ENCODE measurements around the gene CABLES1. TPM values are rescaled to one million over a fixed set of nuclear protein-coding genes. Genes with fewer than 3 reads are reported as not detected.
"Not testable (repeated sequence)": the region's sequence is repeated elsewhere in the genome, so short reads cannot be mapped to it uniquely, and the experiment has no call there.

The CABLES1 gene
- total RNA-seq, 4 donors from 2014 or later: 6.6 to 28.5 (median 19.5) TPM

- Histone ChIP-seq H3K36me3 (no peaks in the 10 kb centered on the region), H3K27ac (no peak overlapping the region), H3K4me1 (no peaks in the 10 kb centered on the region), H3K4me3 (no peak overlapping the region), H3K27me3 (no peaks in the 10 kb centered on the region), H3K9me3 (no peaks in the 10 kb centered on the region)
- TF ChIP-seq CTCF (IDR thresholded peaks at IDR 0.05): no peak
- TF ChIP-seq POLR2A (IDR thresholded peaks at IDR 0.05): no peak
- DNase-seq: no peak
Measured at GRCh38 chr18:23284629-23285028, 149.3 kb downstream of the CABLES1 start.

GRCh38 chr18:23285581-23285980, 150.3 kb downstream of the CABLES1 start:
- not testable (repeated sequence) for H3K9me3 ChIP-seq, H3K4me3 ChIP-seq, H3K27ac ChIP-seq, H3K36me3 ChIP-seq, H3K4me1 ChIP-seq, H3K27me3 ChIP-seq, DNase-seq

- H3K27ac ChIP-seq: no peak overlapping the region
Measured at GRCh38 chr18:23291456-23292205, 156.3 kb downstream of the CABLES1 start.

GRCh38 chr18:23300231-23300805, 165.0 kb downstream of the CABLES1 start:
- H3K9me3 ChIP-seq: no peaks in the 10 kb centered on the region
- H3K27ac ChIP-seq: no peak overlapping the region
- no peaks in the 10 kb centered on the region for H3K4me1 ChIP-seq
- TF ChIP-seq POLR2A (IDR thresholded peaks at IDR 0.05) (no peak), CTCF (IDR thresholded peaks at IDR 0.05) (no peak)
- H3K36me3 ChIP-seq: no peaks in the 10 kb centered on the region
- H3K4me3 ChIP-seq: no peak overlapping the region
- no peak for DNase-seq
- no peaks in the 10 kb centered on the region for H3K27me3 ChIP-seq

More at GRCh38 chr18:23291456-23292205, 156.3 kb downstream of the CABLES1 start:
- Histone ChIP-seq H3K27me3 (no peaks in the 10 kb centered on the region), H3K36me3 (no peaks in the 10 kb centered on the region), H3K4me3 (no peak overlapping the region), H3K4me1 (no peaks in the 10 kb centered on the region), H3K9me3 (no peaks in the 10 kb centered on the region)
- no peak for DNase-seq
- TF ChIP-seq CTCF (IDR thresholded peaks at IDR 0.05) (no peak), POLR2A (IDR thresholded peaks at IDR 0.05) (no peak)

GRCh38 chr18:23301972-23302371, 166.7 kb downstream of the CABLES1 start:
- Histone ChIP-seq H3K4me1 (no peaks in the 10 kb centered on the region), H3K27me3 (no peaks in the 10 kb centered on the region), H3K4me3 (no peak overlapping the region), H3K27ac (no peak overlapping the region), H3K36me3 (no peaks in the 10 kb centered on the region), H3K9me3 (no peaks in the 10 kb centered on the region)
- no peak for TF ChIP-seq POLR2A (IDR thresholded peaks at IDR 0.05)
- no peak for TF ChIP-seq CTCF (IDR thresholded peaks at IDR 0.05)
- DNase-seq: no peak

GRCh38 chr18:23302511-23302850, 167.2 kb downstream of the CABLES1 start:
- Histone ChIP-seq H3K4me1 (no peaks in the 10 kb centered on the region), H3K9me3 (no peaks in the 10 kb centered on the region), H3K27me3 (no peaks in the 10 kb centered on the region), H3K27ac (no peak overlapping the region), H3K36me3 (no peaks in the 10 kb centered on the region), H3K4me3 (no peak overlapping the region)
- TF ChIP-seq CTCF (IDR thresholded peaks at IDR 0.05) (no peak), POLR2A (IDR thresholded peaks at IDR 0.05) (no peak)
- DNase-seq: no peak

Measured in Peyer's patch (tissue), 4 donors.